GM21515 (cell line): Measurements from ENCODE around the gene ZNHIT6.
"Not testable (repeated sequence)": the region's sequence is repeated elsewhere in the genome, so short reads cannot be mapped to it uniquely, and the experiment has no call there.

ENCODE experiments used
- ATAC-seq: cut with Tn5 transposase; IDR thresholded peaks from one replicate; pipeline ENCODE4 v1.9.1; 2021; ENCODE audit not compliant: unreplicated experiment

ZNHIT6 gene, protein sequence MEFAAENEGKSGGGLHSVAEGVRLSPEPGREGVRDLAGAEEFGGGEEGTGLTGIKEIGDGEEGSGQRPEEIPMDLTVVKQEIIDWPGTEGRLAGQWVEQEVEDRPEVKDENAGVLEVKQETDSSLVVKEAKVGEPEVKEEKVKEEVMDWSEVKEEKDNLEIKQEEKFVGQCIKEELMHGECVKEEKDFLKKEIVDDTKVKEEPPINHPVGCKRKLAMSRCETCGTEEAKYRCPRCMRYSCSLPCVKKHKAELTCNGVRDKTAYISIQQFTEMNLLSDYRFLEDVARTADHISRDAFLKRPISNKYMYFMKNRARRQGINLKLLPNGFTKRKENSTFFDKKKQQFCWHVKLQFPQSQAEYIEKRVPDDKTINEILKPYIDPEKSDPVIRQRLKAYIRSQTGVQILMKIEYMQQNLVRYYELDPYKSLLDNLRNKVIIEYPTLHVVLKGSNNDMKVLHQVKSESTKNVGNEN

DNA sequence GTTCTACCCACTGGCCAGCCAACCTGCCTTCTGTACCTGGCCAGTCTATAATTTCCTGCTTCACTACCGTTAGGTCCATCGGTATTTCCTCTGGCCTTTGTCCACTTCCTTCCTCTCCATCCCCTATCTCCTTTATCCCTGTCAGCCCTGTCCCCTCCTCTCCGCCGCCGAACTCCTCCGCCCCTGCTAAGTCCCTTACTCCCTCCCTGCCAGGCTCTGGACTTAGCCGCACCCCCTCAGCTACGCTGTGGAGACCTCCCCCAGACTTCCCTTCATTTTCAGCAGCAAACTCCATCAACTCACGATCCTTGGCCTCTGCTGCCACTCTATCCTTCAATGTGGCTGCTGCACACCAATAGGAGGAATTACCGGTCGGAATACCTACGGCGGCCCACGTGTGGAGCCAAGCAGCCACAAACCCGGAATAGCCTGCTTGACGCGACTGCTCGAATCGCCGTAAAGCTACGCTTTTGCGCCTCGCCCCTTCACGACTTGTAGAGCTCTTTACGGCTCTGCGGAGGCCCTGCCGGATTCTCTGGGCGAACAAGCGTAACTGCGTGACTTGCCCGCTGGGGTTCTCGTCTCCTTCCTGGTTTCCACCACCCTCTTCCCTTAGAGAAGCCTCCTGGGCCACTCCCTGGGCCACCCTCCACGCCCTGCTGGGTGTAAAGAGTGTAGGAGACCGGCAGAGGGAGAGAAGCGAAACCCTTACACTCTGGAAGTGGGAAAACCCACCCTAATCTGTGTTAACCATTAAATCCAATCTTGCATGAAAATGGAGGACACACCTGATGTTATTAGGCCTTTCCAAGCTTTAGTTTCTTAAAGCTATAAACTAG, at the start of gene ZNHIT6:
TSS of gene ZNHIT6 (minus strand) at position 444 of the 839 bp plus-strand sequence. CDS start at position 295, 149 bp downstream.
- ATAC-seq: peak; percentile 85

DNA sequence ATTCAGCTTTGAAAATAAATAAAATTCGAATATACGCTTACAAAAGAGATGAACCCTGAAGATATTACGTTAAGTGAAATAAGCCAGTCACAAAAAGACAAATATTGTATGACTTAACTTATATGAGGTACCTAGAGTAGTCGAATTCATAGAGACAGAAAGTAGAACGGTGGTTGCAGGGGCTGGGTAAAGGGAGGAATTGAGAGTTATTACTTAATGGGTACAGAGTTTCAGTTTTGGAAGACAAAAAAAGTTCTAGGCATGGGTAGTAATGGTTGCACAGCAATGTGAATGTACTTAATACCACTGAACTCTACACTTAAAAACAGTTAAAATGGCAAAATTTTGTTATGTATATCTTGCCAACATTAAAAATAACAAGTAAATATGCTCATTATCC, 48.6 kb upstream of the ZNHIT6 start:
- ATAC-seq: no peak

DNA sequence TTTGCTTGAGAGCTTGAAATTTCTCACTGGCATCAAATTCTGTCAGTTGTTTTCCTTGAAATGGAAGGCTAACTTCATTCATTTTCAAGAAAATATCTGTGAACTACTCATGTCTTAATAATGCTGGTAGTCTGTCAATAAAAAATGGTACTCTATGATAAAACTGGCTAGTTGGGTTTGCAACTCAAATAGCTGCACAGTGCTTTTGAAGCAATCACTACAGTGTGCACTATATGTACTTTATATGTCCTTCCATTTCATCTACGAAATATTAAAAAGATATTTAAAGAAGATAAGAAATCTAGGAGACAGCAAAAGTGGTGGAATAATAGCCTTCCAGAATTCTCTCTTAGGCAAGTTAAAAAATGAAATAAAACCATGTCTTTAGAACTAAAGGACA, 39.9 kb upstream of the ZNHIT6 start:
- ATAC-seq: no peak

DNA sequence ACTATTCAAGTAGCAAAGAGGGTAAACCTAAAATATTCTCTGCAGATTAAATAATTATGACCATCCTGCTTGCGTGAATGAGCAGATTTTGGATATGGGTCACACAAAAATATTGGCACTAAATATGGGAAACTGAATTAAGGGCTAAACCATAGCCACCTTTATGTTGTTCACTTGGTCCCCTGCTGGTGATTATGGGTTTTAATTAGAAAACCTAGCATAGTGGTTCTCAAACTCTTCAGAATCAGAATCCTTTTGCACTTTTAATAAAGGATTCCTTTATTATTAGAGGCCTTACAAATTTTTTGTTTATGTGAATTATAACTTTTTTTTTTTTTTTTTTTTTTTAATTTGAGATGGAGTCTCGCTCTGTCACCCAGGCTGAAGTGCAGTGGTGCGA, 38.5 kb upstream of the ZNHIT6 start:
- ATAC-seq: no peak

DNA sequence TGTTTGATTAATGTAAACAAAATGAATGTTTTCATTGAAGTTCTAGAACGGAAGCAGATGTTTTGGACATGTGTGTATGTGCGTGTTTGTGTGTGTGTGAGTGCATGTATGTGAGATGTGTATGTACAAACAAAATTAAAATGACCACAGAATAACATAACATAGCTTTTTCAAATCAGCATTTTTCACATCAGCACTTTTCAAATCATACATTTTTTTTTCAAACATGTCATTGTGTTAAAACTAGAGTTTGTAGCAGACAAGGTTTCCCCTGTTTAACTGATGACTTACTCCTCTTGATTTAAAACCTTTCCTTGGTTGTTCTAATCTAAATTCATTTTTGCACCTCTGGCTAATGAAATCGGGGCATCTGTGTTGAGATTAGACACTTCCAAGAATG, 35.6 kb upstream of the ZNHIT6 start:
- ATAC-seq: no peak

DNA sequence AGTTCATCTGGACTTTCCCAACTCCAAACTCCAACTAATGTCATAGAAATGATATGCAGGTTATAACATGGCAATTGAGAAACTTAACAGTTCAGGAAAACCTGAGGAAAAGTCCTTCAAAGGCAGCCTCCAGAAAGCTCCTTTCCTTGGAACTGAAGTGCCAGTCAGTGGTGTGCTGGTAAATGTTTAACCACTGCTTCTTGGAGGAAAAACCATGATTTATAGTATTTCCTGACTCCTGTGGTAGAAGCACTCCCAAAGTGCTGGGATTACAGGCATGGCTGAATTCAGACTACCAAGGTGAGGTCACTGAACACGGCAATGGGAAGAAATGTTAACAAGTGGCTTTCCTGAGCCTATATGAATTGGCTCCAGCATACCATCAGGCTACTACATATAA, 26.7 kb upstream of the ZNHIT6 start:
- ATAC-seq: no peak

DNA sequence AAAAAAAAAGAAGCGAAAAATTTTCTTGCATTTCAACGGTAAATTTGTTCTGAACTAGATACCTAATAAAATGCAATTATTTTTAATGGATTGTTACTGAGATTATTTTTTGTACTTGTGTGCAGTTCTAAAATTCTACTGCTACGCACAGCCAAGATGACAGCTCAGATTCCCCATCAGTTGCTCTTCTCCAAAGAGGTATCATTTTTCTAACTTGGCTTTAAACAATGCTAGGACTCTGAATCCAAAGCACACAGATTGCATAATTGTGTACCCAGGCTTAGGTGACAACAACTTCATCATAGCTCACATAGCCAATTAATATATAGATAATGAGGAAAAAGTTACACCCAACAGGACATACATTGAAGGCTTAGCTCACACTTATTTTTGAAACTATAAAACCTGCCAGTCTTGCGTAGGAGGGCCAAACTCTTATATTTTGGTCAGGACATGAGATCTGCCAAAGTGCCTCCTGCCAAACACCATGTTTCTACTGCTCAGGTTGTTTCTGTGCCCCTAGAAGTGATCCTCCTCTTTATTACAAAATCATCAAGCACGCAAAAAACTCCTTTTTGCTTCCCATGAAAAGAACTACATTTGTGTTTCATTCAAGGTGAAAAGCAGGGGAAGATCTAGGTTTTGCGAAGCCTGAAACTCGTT, 10.6 kb upstream of the ZNHIT6 start:
- no peak for ATAC-seq

DNA sequence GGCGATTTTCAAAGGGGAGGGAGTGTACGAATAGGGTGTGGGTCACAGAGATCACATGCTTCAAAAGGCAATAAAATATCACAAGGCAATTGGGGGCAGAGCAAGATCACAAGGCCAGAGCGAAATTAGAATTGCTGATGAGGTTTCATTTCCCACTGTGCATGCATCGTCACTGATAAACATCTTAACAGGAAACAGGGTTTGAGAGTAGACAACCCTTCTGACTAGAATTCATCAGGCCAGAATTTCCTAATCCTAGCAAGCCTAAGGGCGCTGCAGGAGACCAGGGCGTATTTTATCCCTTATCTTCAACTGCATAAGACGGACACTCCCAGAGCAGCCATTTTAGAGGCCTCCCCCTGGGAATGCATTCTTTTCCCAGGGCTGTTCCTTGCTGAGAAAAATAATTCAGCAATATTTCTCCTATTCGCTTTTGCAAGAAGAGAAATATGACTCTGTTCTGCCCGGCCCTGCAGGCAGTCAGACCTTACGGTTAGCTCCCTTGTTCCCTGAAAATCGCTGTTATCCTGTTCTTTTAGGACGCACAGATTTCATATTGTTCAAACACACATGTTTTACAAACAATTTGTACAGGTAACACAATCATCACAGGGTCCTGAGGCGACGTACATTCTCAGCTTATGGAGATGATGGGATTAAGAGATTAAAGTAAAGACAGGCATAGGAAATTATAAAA, 6.3 kb upstream of the ZNHIT6 start:
- not testable (repeated sequence) for ATAC-seq

DNA sequence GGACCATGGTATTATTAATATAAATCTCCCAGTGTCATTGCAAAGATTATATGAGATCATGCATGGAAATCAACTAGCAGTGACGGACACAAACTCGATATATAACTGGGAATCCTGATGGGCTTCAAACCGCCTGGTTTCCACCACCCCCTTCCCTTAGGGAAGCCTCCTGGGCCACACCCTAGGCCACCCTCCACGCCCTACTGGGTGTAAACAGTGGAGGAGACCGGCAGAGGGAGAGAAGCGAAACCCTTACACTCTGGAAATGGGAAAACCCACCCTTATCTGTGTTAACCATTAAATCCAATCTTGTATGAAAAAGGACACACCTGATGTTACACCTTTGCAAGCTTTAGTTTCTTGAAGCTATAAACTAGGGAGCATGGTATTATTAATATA, 595 bp upstream of the ZNHIT6 start:
- no peak for ATAC-seq

DNA sequence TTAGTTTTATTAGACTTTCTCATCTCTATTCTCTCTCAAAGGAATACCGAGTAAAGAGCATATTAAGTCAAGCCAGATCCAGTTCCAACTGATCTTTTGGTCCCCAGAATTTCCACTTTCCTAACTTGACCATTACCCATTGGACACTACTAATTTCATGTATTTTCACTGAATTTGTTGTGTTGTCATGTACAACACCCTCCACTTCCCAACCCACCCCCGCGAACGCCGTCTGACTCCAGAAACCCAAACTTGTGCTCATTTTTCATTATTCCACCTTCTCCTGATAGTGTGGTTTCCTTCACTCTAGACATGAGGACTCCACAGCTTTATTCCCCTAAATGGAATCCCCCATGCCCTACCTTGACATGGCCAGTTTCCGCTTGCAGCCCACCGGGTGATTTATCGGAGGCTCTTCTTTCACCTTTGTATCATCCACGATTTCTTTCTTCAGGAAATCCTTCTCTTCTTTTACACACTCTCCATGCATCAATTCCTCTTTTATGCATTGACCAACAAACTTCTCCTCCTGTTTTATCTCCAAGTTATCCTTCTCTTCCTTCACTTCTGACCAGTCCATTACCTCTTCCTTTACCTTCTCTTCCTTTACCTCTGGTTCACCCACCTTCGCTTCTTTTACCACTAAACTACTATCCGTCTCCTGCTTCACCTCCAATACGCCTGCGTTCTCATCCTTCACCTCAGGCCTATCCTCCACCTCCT, 805 bp downstream of the ZNHIT6 start:
- ATAC-seq: no peak

DNA sequence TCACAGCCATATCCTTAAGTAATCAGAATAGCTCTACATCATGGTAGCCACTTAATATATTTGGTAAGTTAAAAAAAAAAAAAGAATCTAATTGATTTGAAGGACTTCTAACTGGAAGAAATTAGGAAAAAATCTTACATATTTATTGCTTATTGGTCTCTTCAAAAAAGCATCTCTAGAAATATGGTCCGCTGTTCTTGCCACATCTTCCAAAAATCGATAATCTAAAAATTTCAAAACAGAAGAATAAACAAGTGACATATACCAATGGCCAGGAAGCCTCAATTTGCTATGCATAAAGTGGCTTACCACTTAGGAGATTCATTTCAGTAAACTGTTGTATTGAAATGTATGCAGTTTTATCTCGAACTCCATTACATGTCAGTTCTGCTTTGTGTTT, 2.3 kb downstream of the ZNHIT6 start:
- no peak for ATAC-seq

DNA sequence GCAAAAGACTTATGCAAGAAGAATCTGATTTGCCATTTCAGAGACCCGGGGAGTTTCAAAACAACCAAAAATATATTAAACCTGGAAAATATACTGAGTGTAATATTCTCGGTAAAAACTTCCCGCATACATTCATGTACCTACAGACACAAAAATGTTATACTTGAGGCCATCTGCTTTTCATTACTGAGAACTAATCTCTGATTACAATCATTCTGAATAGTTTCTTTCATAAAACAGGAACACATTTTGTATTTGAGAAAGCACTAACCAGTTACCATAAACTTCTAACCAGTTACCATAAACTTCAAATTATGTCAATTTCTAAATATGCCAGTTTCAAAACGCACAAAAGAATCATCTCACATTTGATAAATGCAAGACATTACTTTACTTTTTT, 7.8 kb downstream of the ZNHIT6 start:
- no peak for ATAC-seq

DNA sequence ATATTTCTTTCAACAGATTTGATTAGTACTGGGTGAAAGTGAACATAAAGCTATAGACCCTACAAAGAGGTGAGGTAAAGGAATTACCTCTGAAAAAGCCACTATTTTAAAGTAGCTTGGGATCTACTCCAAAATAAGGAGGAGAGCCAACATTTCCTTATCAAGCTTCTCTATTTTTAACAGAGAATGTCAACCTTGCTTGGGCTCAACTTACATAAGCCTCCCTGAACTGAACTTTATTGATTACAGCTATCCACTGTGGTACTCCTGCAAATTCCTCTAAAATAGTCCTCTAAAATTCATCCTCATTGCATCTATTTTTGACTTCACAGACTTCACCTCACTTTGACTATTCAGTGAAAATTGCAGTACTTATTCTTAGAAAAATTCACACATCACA, 10.3 kb downstream of the ZNHIT6 start:
- ATAC-seq: no peak

DNA sequence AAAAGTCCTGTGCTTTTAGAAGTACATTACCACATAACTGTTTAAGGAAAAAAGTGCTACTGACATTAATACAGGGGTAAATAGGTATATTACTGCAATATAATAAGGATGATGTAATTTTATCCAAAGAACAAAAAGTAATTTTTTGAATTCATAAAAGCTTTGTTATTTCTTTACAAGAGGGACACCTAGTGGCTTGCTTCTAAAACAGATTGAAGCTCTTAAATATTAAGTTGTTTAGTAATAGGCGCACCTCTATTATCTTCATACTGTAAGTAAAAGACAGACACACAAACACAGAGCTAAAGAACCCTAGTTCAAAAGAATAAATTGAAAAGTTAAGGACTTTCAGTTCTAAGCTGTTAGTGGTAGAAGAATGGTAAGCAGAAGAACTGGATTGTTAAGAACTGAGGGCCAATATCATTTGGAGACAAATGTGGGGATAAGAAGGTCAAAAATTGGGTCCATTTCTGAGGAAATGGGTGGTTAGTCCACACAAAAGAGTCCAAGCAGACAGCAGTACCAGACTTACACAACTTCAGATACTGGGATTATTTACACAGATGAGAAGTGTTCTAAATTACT, 15.4 kb downstream of the ZNHIT6 start:
- ATAC-seq: no peak

DNA sequence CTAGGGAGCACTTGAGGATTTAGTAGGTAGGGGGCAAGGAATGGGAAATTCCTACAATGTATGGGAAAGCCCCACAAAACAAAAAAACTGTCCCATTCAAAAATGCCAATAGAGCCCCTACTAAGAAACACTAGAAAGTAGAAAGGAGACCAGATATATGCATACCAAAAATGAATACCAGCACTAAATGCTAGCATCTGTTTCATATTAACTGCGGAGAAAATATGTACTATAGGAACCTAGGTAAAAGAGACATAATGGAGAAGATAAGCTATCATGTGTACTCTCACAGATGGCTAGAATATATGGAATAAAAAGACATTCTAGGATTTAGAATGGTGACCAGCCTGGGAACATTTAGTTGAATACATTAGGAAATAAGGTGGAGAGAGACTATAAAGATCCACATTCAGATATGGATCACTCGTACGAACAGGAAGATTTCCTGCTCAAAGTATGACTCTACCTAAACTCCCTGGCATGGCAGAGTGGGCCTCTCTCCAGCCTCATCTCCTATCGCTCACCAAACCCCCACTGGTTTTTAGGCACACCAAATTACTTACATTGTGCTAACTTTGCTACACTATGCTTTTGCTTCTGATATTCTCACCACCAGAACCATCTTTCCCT, 18.3 kb downstream of the ZNHIT6 start:
- ATAC-seq: no peak

DNA sequence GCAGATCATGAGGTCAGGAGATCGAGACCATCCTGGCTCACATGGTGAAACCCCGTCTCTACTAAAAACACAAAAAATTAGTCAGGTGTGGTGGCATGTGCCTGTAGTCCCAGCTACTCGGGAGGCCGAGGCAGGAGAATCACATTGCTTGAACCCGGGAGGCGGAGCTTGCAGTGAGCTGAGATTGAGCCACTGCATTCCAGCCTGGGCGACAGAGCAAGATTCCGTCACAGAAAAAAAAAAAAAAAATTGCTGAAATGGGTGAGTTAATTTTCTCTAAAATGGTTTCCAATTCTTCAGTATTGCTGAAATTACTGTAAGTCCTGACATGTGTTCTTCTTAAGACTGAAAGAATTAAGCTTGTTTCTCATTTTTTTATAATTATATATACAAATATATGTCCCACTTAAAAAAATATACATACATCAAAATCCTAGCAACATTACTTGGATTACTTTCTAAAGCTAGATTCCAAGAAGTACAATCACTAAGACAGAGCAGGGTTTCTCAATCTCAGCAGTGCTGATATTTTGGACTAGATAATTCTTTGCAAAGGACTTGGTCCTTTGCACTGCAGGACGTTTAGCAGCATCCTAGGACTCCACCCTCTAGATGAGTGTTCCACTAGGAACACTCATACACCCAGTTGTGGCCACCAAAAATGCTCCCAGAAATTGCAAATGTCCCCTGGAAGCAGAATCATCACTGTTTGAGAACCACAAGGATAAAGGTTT, 24.8 kb downstream of the ZNHIT6 start:
- ATAC-seq: no peak

DNA sequence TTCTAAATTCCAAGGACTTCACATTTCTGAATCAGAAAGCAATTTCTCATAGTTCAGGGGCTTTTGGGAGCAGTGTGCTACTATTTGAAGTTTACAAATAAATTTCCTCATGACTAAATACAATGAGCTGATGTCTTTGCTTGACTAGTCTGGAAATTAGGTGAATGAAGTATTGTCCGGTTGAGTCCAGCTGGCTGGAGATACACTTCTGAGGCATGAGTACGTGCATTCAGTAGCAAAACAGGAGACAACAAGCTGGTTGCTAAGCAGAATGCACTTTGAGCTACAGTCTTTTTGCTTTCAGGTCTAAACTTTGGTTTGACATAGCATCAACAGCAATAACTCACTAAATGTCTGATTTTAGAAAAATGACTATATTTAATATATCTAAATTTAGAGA, 27.1 kb downstream of the ZNHIT6 start:
- ATAC-seq: no peak

DNA sequence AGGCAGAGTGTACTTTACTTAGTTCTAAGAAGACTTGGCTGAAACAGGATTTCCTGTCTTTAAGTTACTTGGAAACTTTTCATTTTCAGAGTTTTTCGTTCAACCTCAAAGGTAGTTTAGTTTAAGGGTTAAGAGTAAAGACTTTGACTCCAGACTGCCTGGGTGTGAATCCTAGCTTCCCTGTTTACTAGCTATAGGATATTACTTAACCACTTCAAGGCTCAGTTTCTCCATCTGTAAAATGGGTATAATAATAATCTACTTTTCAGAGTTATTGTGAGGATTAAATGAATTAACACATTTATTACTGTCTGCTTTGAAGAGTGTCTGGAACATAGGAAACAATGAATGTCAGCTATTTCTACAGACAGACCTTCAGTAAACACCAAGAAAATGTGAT, 30.0 kb downstream of the ZNHIT6 start:
- ATAC-seq: no peak

DNA sequence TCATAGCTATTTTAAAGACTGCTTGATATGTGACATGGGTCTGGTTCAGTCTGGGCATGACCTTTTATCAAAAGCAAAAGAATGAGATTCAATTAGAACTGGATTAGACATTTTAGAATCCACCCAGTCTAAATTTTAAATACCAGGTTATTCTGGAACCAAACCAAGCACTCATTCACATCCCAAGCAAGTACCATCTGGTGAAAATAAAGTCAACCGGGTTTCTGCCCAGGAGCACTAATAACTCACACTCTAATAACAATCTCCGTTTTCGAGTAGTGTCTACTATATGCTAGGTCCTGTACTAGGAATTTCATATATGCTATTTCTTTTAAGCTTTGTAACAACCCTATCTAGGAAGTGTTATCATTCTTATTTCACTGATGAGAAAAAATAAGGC, 30.6 kb downstream of the ZNHIT6 start:
- ATAC-seq: no peak
